Left renal pelvis (tissue), 4 donors: ENCODE data around the gene CCDC137. TPM values are rescaled to one million over a fixed set of nuclear protein-coding genes. Genes with fewer than 3 reads are reported as not detected.

ENCODE experiments used
- DNase-seq, 4 donors: peaks; one replicate each; pipeline ENCODE4 v3.0.0-alpha.2; 2013; ENCODE audit warnings: low read depth in 4 of 4, low spot score in 3 of 4
- polyA plus RNA-seq, 4 donors: library from polyadenylated mRNA; unstranded; fragments of 120-200 nt; gene quantifications; one replicate each; pipeline ENCODE4 v1.2.1, GENCODE V29; 2013; ENCODE audit not compliant: insufficient read length in 4 of 4

CCDC137 gene
- polyA plus RNA-seq, 4 donors = 9.6 to 18.5 (median 14.0) TPM

GRCh38 chr17:81697261-81698044, 30.9 kb downstream of the CCDC137 start:
- no peak for DNase-seq

GRCh38 chr17:81700353-81701287, 34.1 kb downstream of the CCDC137 start:
- DNase-seq = no peak

- no peak for DNase-seq
These were observed 34.9 kb downstream of the CCDC137 start for GRCh38 chr17:81701288-81702071.

- peak; percentile 77 to 88 (median 78) for DNase-seq
These were observed 36.6 kb downstream of the CCDC137 start, which contains the start of gene MRPL12 for GRCh38 chr17:81702934-81703746. MRPL12 (plus strand) TSS chr17:81703367; CDS start chr17:81703502, 135 bp downstream.

- DNase-seq = no peak
These were observed 37.5 kb downstream of the CCDC137 start for GRCh38 chr17:81703747-81704654.

GRCh38 chr17:81705518-81706231, 39.1 kb downstream of the CCDC137 start:
- DNase-seq = no peak

GRCh38 chr17:81706232-81706611, 39.7 kb downstream of the CCDC137 start:
- no peak for DNase-seq

GRCh38 chr17:81706757-81707624, 40.5 kb downstream of the CCDC137 start:
- DNase-seq = no peak

- no peak for DNase-seq
These were observed 41.4 kb downstream of the CCDC137 start for GRCh38 chr17:81707725-81708646.

GRCh38 chr17:81708739-81709185, 42.2 kb downstream of the CCDC137 start:
- DNase-seq = no peak

- no peak for DNase-seq
These were observed 44.2 kb downstream of the CCDC137 start for GRCh38 chr17:81710514-81711308.

GRCh38 chr17:81711814-81712467, 45.4 kb downstream of the CCDC137 start, which contains the start of gene SLC25A10:
SLC25A10 (plus strand) TSS chr17:81712284; CDS start chr17:81712427, 143 bp downstream.
- peak in 3 of 4 donors; percentile 57 to 59 (median 58) for DNase-seq

- DNase-seq = no peak
These were observed 46.0 kb downstream of the CCDC137 start for GRCh38 chr17:81712468-81713003.

GRCh38 chr17:81713004-81713555, 46.5 kb downstream of the CCDC137 start:
- no peak for DNase-seq
